AG09319 (cell line): ENCODE measurements around the gene RAD51B.

ENCODE experiments used
- DNase-seq: peaks from one replicate; pipeline ENCODE4 v3.0.0-alpha.2; 2010; ENCODE audit warnings: low read depth; ENCODE audit errors: extremely low read depth
- TF ChIP-seq, protein P1 (sequence below): IDR thresholded peaks from 2 replicates; pipeline ENCODE4 v1.5.1; 2011; ENCODE audit warnings: low read depth, mild to moderate bottlenecking, inconsistent platforms, low read length, moderate library complexity

RAD51B gene

DNA sequence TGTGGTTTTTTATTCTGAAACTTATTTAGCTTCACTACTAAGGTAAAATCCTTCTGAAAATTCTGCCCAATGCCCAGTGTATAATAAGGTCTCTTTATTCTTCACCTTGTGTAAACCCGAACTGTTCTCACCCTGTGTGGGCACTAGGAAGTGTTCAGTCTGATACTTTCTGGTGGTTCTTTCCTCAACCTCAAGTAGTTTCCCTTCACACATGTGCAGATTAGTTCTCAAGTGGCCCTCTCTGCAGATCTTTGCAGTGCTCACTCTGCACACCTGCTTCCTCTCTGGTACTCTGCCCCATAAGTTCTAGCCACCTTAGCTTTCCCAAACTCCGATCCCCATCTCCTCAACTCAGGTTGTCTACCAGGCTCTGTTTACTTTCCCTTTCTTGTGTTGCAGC is 61.6 kb downstream of the RAD51B start:
- DNase-seq: no peak
- TF ChIP-seq, protein P1, sequence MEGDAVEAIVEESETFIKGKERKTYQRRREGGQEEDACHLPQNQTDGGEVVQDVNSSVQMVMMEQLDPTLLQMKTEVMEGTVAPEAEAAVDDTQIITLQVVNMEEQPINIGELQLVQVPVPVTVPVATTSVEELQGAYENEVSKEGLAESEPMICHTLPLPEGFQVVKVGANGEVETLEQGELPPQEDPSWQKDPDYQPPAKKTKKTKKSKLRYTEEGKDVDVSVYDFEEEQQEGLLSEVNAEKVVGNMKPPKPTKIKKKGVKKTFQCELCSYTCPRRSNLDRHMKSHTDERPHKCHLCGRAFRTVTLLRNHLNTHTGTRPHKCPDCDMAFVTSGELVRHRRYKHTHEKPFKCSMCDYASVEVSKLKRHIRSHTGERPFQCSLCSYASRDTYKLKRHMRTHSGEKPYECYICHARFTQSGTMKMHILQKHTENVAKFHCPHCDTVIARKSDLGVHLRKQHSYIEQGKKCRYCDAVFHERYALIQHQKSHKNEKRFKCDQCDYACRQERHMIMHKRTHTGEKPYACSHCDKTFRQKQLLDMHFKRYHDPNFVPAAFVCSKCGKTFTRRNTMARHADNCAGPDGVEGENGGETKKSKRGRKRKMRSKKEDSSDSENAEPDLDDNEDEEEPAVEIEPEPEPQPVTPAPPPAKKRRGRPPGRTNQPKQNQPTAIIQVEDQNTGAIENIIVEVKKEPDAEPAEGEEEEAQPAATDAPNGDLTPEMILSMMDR: no peak

- TF ChIP-seq, protein P1: no peak
- no peak for DNase-seq
Observed at GRCh38 chr14:67882986-67883555, 63.5 kb downstream of the RAD51B start.

DNA sequence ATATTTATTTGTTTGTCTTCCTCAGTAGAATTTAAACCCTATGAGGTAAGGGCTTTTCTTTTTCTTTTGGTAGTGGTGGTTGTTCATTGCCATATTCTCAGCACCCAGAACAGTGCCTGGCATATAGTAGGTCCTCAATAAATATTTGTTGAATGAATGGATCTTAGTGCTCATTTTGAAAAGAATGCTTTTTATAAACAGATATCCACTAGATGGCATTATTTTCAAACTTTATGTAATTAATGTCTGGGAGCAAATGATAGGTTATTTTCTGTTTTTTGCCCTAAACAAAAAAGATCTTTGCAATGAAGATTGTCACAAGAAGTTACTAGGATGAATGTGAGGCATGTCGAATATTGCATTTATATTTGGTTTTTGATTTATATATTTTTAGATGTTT is 64.1 kb downstream of the RAD51B start:
- no peak for DNase-seq
- TF ChIP-seq, protein P1: peak; percentile 23

GRCh38 chr14:67886191-67886590 is 66.6 kb downstream of the RAD51B start:
- TF ChIP-seq, protein P1: no peak
- DNase-seq: no peak

DNA sequence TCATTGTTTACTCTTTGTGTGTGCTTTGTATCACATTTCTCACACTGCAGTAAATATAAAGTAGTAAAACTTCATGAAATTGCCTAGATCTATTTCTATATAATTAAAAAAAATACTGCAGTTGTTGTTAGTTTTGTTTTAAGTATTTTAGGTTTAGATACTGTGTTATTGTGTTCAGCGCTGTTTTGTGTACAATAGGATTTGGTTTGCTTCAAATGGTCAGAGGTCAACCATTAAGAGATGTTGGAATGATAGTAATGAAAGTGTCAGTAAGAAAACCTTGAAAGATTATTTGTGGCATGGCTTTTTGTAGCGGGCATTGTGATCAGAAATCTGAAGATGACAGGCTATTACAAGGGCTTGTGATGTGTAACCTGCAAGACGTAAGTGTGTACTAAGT is 67.9 kb downstream of the RAD51B start:
- DNase-seq: no peak
- TF ChIP-seq, protein P1: no peak

DNA sequence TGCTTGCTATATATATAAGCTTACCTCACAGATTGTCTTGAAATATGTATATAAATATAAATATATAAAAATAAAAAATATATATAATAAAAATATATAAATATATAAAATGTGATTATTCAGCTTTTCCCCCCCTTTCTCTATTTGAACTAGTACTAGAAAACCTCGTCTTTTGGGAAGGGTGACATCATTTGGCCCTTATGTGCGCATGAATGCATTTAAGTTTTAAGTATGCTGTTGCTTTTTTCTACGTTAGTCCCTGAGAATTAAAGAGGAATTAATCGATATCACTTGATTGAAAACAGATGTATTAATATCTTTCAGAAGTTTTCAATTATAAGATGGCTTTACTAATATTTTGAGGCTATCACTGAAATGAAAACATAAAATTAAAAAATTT is 69.9 kb downstream of the RAD51B start:
- TF ChIP-seq, protein P1: no peak
- DNase-seq: no peak

- TF ChIP-seq, protein P1: no peak
- no peak for DNase-seq
Observed at GRCh38 chr14:67892466-67893100, 73.0 kb downstream of the RAD51B start.
